ENCODE data around the gene SERPINA6.
"Not testable (repeated sequence)": the region's sequence is repeated elsewhere in the genome, so short reads cannot be mapped to it uniquely, and the experiment has no call there.

The SERPINA6 gene, protein sequence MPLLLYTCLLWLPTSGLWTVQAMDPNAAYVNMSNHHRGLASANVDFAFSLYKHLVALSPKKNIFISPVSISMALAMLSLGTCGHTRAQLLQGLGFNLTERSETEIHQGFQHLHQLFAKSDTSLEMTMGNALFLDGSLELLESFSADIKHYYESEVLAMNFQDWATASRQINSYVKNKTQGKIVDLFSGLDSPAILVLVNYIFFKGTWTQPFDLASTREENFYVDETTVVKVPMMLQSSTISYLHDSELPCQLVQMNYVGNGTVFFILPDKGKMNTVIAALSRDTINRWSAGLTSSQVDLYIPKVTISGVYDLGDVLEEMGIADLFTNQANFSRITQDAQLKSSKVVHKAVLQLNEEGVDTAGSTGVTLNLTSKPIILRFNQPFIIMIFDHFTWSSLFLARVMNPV

GRCh38 chr14:94322648-94323570, at the start of gene SERPINA6:
TSS of gene SERPINA6 (minus strand) at chr14:94323336. CDS start at chr14:94314648, 8,688 bp downstream.
- no peak for DNase-seq (ENCODE audit: low read depth)

- DNase-seq (ENCODE audit: low read depth): no peak
Observed at GRCh38 chr14:94372021-94372605, 49.0 kb upstream of the SERPINA6 start.

DNA sequence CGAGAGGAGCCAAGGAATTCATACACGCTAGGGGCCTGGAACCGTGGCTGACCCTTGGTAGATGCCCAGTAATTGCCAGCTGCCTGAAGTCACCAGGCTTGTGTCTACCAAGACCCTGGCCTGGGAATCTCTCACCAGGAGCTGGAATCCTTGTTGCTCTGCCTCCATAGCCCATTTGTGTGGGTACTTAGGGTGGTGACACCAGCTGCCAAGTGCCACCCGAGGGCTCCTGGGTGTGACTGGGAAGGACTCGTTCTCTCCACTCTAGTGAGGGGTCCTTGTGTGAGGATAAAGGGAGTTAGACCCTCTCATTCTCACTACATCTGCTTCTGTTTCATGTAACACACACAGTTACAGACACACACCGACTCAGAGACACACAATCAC, 47.4 kb upstream of the SERPINA6 start:
- DNase-seq (ENCODE audit: low read depth): no peak

DNA sequence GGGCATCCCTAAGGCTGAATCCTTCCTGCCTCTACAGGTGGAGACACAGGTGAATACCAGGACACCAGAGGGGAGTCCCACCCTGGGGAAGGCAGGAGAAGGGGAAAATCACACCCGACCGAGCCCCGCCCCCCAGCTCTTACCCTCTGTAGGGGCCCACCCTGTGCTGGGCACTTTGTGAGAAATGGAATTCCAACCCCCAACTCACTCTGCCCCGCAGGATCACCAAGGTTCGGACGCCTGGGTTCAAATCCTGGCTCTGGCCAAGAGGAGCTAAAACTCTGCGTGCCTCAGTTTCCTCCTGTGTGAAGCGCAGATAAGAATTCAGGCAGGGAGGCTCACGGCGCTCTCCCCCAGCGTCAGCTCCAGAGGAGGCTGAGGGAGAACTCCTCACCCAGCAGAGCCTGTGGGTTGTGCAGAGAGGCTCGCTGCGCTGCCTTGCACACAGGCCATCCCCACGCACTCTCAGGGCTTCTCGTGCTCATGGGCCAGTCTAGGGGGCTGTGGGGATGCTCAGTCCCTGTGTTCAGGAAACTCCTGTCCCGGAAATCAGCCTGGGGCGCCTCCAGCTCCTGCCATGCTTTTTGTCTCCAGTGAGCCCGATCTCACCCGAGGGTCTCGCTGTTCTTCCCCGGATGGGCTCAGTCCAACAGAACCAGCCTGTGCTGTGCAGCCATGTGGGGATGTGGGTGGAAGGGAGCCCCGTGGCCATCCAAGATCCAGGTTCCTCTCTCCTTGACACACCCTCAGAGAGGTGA, 46.8 kb upstream of the SERPINA6 start:
- not testable (repeated sequence) for DNase-seq (ENCODE audit: low read depth)

GRCh38 chr14:94368956-94369355, 45.8 kb upstream of the SERPINA6 start:
- DNase-seq (ENCODE audit: low read depth): no peak

- DNase-seq (ENCODE audit: low read depth): no peak
Observed at GRCh38 chr14:94368243-94368590, 45.1 kb upstream of the SERPINA6 start.

- no peak for DNase-seq (ENCODE audit: low read depth)
Observed at GRCh38 chr14:94367347-94368242, 44.5 kb upstream of the SERPINA6 start.

DNA sequence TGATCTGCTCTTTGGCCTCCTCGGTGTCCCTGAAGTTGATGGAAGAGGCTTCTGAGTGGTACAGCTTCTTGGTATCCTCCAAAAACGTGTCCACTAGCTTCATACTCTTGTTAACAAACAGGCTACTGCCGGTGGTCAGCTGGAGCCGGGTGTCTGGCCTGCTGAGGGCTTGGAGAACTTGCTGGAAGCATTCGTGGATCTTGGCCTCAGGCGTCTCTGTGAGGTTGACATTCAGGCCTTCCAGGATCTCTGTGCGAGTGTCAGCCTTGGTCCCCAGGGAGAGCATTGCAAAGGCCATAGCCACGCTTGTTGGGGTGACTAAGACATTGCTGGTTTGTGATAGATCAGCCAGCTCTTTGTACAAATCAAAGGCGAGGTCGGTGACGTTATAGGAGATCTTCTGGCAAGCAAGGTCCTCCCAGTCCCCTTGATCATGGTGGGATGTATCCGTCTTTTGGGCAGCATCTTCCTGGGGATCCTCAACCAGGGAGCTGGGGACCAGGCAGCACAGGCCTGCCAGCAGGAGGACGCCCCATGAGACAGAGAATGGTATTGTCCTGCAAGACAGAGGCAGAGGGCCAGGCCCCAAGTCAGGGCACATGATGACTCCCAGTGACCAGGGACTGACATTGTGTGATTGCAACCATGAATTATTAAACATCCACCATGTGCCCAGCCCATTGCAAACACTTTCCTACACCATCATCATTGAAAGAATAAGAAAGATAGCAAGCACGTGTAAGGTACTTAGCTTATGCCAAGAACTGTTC, 43.2 kb upstream of the SERPINA6 start, which contains the start of gene SERPINA2:
SERPINA2 (minus strand) TSS at position 553 of the 770 bp plus-strand sequence.
- no peak for DNase-seq (ENCODE audit: low read depth)

DNA sequence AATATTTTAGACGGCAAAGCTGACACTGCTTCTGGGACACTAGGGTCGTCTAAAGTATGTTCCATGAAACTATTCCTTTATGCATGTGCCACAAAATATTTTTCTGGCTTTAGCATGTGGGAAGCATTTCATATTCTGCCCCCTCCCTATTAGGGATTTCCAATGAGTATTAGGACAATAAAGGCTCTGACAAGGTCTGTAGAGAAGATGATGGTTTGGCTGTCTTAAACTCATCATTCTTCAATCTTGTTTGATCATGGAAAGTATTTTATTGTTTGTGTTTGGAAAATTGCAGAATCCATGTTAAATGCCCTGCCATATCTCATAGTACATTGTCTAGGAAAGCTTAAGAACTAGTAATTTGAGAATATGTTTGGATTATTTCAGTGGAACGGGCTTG, 42.5 kb upstream of the SERPINA6 start:
- DNase-seq (ENCODE audit: low read depth): no peak

GRCh38 chr14:94364964-94365363, 41.8 kb upstream of the SERPINA6 start:
- no peak for DNase-seq (ENCODE audit: low read depth)

DNA sequence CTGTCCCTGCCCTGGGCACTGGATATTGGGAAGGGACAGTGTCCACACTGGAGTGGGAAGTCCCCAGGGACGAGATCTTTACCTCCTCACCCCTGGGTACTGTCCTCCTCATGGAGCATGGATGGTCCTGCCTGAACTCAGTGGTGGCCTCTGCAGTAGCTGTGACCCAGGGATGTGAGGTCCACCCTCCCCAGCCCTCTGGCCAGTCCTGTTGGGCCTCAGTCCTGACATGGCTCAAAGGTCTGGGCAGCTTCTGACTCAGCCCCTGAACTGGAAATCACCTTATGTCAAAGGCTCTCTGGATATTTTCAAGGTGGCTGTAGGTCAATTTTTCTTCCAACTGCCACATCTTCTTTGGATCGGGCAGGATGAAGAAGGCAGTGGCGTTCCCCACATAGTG, 40.9 kb upstream of the SERPINA6 start:
- DNase-seq (ENCODE audit: low read depth): no peak

GRCh38 chr14:94363151-94363624, 40.1 kb upstream of the SERPINA6 start:
- no peak for DNase-seq (ENCODE audit: low read depth)

DNA sequence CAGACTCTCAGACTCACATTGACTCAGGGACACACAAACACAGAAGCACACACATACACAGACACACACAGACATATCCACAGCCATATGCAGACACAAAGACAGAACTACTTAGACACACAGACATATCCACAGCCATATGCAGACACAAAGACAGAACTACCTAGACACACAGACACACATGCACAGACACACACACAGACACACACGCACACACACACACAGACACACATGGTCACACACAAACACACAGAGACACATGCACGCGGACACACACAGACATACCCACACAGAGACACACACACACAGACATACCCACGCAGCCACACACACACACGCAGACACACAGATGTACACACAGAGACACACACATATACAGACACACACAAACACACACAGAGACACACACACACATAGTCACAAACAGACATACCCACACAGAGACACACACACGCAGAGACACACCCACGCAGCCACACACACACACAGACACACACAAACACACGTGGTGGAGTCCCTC, 39.5 kb upstream of the SERPINA6 start:
- DNase-seq (ENCODE audit: low read depth): no peak

- DNase-seq (ENCODE audit: low read depth): no peak
Observed at GRCh38 chr14:94361682-94362081, 38.5 kb upstream of the SERPINA6 start.

DNA sequence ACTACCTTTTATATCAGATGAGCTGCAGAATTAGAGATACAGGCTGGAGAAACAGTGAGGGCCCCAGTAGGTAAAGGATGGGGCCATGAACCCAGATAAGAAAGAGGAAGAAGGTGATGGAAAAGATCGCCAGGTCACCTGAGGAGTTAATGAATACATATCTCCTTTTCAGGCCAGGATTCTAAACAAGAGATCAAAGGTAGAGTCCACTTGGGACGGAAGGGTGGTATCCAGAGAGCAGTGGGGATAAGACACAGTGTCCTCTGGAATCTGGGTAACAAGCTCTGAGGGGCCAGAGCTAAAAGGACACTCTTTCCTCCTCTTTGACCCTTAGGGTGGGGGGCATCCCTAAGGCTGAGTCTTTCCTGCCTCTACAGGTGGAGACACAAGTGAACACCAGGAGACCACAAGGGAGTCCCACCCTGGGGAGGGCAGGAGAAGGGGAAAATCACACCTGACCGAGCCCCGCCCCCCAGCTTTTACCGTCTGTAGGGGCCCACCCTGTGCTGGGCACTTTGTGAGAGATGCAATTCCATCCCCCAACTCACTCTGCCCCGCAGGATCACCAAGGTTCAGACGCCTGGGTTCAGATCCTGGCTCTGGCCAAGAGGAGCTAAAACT, 37.9 kb upstream of the SERPINA6 start:
- no peak for DNase-seq (ENCODE audit: low read depth)

- DNase-seq (ENCODE audit: low read depth): no peak
Observed at GRCh38 chr14:94357166-94357565, 34.0 kb upstream of the SERPINA6 start.

- DNase-seq (ENCODE audit: low read depth): no peak
Observed at GRCh38 chr14:94356379-94357056, 33.4 kb upstream of the SERPINA6 start.

- DNase-seq (ENCODE audit: low read depth): no peak
Observed at GRCh38 chr14:94355191-94355794, 32.2 kb upstream of the SERPINA6 start.

Data from activated T-helper 1 cell treated with Interleukin-2 at 50 U/mL for 16 hours (primary cell).